SK-N-SH (cell line): Measurements from ENCODE around the gene AK3. TPM values are rescaled to one million over a fixed set of nuclear protein-coding genes. Genes with fewer than 3 reads are reported as not detected.

Source experiments
- CTCF ChIA-PET: fragments of 300-600, 350-600 bp; formaldehyde crosslinking; extraction: SDS; loops from one replicate; lab custom pipeline; 2021; lab: Yijun Ruan, JAX
- POLR2A ChIA-PET: fragments of 350-600 bp; sonication (Branson Sonifier 250); formaldehyde crosslinking; extraction: SDS; loops from one replicate; lab custom pipeline; 2020; ENCODE audit warnings: antibody characterized with exemption, inconsistent platforms; lab: Yijun Ruan, JAX
- DNase-seq: peaks from one replicate; pipeline ENCODE4 v3.0.0; 2012
- H2AFZ ChIP-seq: fragments of 200-600 bp; sonication (generic); 2 replicates; pipeline ENCODE4 v1.8.1; 2016; ENCODE audit warnings: antibody characterized with exemption, mild to moderate bottlenecking, low read depth
- H3F3A ChIP-seq: fragments of 200-600 bp; sonication (generic); replicated peaks from 2 replicates; pipeline ENCODE3; 2016; ENCODE audit warnings: antibody characterized with exemption, mild to moderate bottlenecking; ENCODE audit not compliant: insufficient read depth
- H3K27ac ChIP-seq, 2 experiments: fragments of 200-500 bp in 1 of 2; fragments of 200-600 bp in 1 of 2; sonication (Bioruptor generic) in 1 of 2; sonication (generic), shearing (Covaris generic) in 1 of 2; 2 replicates each; pipeline versions ENCODE4 v1.5.1 to v1.6.1; 2014 to 2016; ENCODE audit warnings: low read depth in 2 of 2, inconsistent platforms in 1 of 2, low read length in 1 of 2, mild to moderate bottlenecking in 1 of 2, mixed read lengths in 1 of 2
- H3K27me3 ChIP-seq: fragments of 200-600 bp; sonication (generic), shearing (Covaris generic); 2 replicates; pipeline ENCODE4 v1.6.1; 2016; ENCODE audit warnings: mixed run types; ENCODE audit not compliant: insufficient read depth
- H3K36me3 ChIP-seq, 2 experiments: fragments of 200-500 bp in 1 of 2; fragments of 200-600 bp in 1 of 2; sonication (Bioruptor generic) in 1 of 2; sonication (generic) in 1 of 2; replicated peaks in 1 of 2; 2 replicates each; pipeline versions ENCODE3 to v1.5.1; 2014 to 2016; ENCODE audit warnings: low read length in 1 of 2, mild to moderate bottlenecking in 1 of 2; ENCODE audit not compliant: insufficient read depth in 2 of 2, control insufficient read depth in 1 of 2
- H3K4me1 ChIP-seq, 2 experiments: fragments of 200-500 bp in 1 of 2; fragments of 200-600 bp in 1 of 2; sonication (Bioruptor generic) in 1 of 2; sonication (generic), shearing (Covaris generic) in 1 of 2; 2 replicates each; pipeline versions ENCODE4 v1.5.1 to v1.6.1; 2014 to 2016; ENCODE audit warnings: low read depth in 1 of 2, low read length in 1 of 2, mixed run types in 1 of 2; ENCODE audit not compliant: insufficient read depth in 2 of 2, control insufficient read depth in 1 of 2
- H3K4me2 ChIP-seq: fragments of 200-600 bp; sonication (generic), shearing (Covaris generic); 2 replicates; pipeline ENCODE4 v1.6.1; 2017; ENCODE audit warnings: mixed run types
- H3K4me3 ChIP-seq, 2 experiments: fragments of 200-500 bp in 1 of 2; fragments of 200-600 bp in 1 of 2; sonication (Bioruptor generic) in 1 of 2; sonication (generic), shearing (Covaris generic) in 1 of 2; 2 replicates each; pipeline versions ENCODE4 v1.5.1 to v1.8.1; 2014 to 2016; ENCODE audit warnings: low read depth in 2 of 2, inconsistent platforms in 1 of 2, low read length in 1 of 2, mild to moderate bottlenecking in 1 of 2, mixed read lengths in 1 of 2, moderate library complexity in 1 of 2
- H3K79me2 ChIP-seq: fragments of 200-600 bp; sonication (generic); 2 replicates; pipeline ENCODE4 v1.8.1; 2017; ENCODE audit warnings: mild to moderate bottlenecking; ENCODE audit not compliant: insufficient read depth
- H3K9ac ChIP-seq: fragments of 200-600 bp; sonication (generic); 2 replicates; pipeline ENCODE4 v1.6.1; 2017; ENCODE audit warnings: mixed run types
- H3K9me2 ChIP-seq: fragments of 200-600 bp; sonication (generic); 2 replicates; pipeline ENCODE4 v1.6.1; 2017; ENCODE audit warnings: mixed run types
- H3K9me3 ChIP-seq: fragments of 200-600 bp; sonication (generic); 2 replicates; pipeline ENCODE4 v1.6.1; 2017; ENCODE audit warnings: mixed run types, mild to moderate bottlenecking, moderate library complexity
- H4K20me1 ChIP-seq: fragments of 200-600 bp; sonication (generic); 2 replicates; pipeline ENCODE4 v1.6.1; 2017; ENCODE audit warnings: mild to moderate bottlenecking, mixed run types; ENCODE audit not compliant: insufficient read depth
- EP300 ChIP-seq, 2 experiments: IDR thresholded peaks; 2 replicates each; pipeline versions ENCODE4 v1.4.0 to v1.6.1; 2012; ENCODE audit warnings: borderline replicate concordance in 1 of 2, low read depth in 1 of 2, low read length in 1 of 2
- FOXM1 ChIP-seq: IDR thresholded peaks from 2 replicates; pipeline ENCODE4 v1.4.0; 2012; ENCODE audit warnings: low read depth, mild to moderate bottlenecking
- GABPA ChIP-seq: IDR thresholded peaks from 2 replicates; pipeline ENCODE4 v1.4.0; 2012; ENCODE audit warnings: low read depth, mild to moderate bottlenecking
- MEF2A ChIP-seq: IDR thresholded peaks from 2 replicates; pipeline ENCODE4 v1.4.0; 2012; ENCODE audit warnings: low read depth, borderline replicate concordance
- MXI1 ChIP-seq: IDR thresholded peaks from 2 replicates; pipeline ENCODE4 v1.6.1; 2012; ENCODE audit warnings: mild to moderate bottlenecking, low read depth, low read length, improper control_type of control experiment
- NFIC ChIP-seq: IDR thresholded peaks from 2 replicates; pipeline ENCODE4 v1.4.0; 2012; ENCODE audit warnings: borderline replicate concordance
- NRF1 ChIP-seq: IDR thresholded peaks from 2 replicates; pipeline ENCODE4 v1.6.1; 2012; ENCODE audit warnings: low read depth, mild to moderate bottlenecking, low read length
- RAD21 ChIP-seq: IDR thresholded peaks from 2 replicates; pipeline ENCODE4 v1.6.1; 2012; ENCODE audit warnings: mild to moderate bottlenecking, low read length
- RCOR1 ChIP-seq: fragments of 150-350 bp; IDR thresholded peaks from 2 replicates; pipeline ENCODE4 v1.6.1; 2017; ENCODE audit warnings: antibody characterized with exemption, low read length
- RFX5 ChIP-seq: IDR thresholded peaks from 2 replicates; pipeline ENCODE4 v1.6.1; 2012; ENCODE audit warnings: mild to moderate bottlenecking, improper control_type of control experiment, low read length
- SIN3A ChIP-seq: IDR thresholded peaks from 2 replicates; pipeline ENCODE4 v1.6.1; 2012; ENCODE audit warnings: low read depth, mild to moderate bottlenecking, low read length, moderate library complexity, borderline replicate concordance
- SMC3 ChIP-seq: IDR thresholded peaks from 2 replicates; pipeline ENCODE4 v1.6.1; 2012; ENCODE audit warnings: low read depth, low read length, improper control_type of control experiment
- TCF12 ChIP-seq: IDR thresholded peaks from 2 replicates; pipeline ENCODE4 v1.4.0; 2012
- YY1 ChIP-seq: IDR thresholded peaks from 2 replicates; pipeline ENCODE4 v1.4.0; 2012; ENCODE audit warnings: low read depth, mild to moderate bottlenecking
- WGBS: methylation state at CpG from one replicate; pipeline ENCODE4 v1.1.6; 2017; ENCODE audit warnings: low lambda C conversion rate; 5-methylcytosine and 5-hydroxymethylcytosine counted together
- polyA plus RNA-seq, 3 experiments: library from polyadenylated mRNA; depleted of rRNA; stranded (reverse); fragments of >200 nt; gene quantifications; 2 replicates each; pipeline ENCODE4 v1.2.3, GENCODE V29; 2012
- TF ChIP-seq, protein P1 (sequence below): fragments of 150-350 bp; IDR thresholded peaks from 2 replicates; pipeline ENCODE4 v1.6.1; 2017; ENCODE audit warnings: antibody characterized with exemption, low read length, low read depth, borderline replicate concordance
- TF ChIP-seq, protein P2 (sequence below): IDR thresholded peaks from 2 replicates; pipeline ENCODE4 v1.6.1; 2012; ENCODE audit warnings: mild to moderate bottlenecking, low read depth, low read length, moderate library complexity
- TF ChIP-seq, protein P3 (sequence below): IDR thresholded peaks from 2 replicates; pipeline ENCODE4 v1.4.0; 2012; ENCODE audit warnings: low read depth, borderline replicate concordance

Gene AK3
- polyA plus RNA-seq, 1 of the 3 experiments (the other 2 are of a cell fraction): 20.6 TPM

DNA sequence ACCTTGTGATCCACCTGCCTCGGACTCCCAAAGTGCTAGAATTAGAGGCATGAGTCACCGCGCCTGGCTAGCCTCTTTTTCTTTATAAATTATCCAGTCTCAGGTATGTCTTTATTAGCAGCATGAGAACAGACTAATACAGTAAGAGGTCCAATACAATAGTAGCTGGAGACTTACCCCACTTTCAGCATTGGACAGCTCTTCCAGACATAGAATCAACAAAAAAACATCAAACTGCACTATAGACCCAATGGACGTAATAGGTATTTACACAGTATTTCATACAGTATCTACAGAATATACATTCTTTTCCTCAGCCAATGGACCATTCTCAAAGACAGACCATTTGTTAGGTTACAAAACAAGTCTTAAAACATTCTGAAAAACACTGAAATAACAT is 45.6 kb upstream of the AK3 start:
- H3K4me1 ChIP-seq: no peaks in the 10 kb centered on the region; a peak in 1 of 4 replicates
- H4K20me1 ChIP-seq: no peaks in the 10 kb centered on the region
- H3F3A ChIP-seq: no peaks in the 10 kb centered on the region
- H3K27ac ChIP-seq: no peak overlapping the region
- H3K27me3 ChIP-seq: no peaks in the 10 kb centered on the region
- H2AFZ ChIP-seq: no peak overlapping the region
- H3K79me2 ChIP-seq: no peaks in the 10 kb centered on the region
- CTCF ChIA-PET: interaction anchor here (1.0 to 1.4 kb wide), 3 partner anchors 24 to 197 kb away, joined by 3 to 7 read pairs (median 3); no protein-coding TSS in a partner anchor
- H3K9me2 ChIP-seq: no peaks in the 10 kb centered on the region
- no peak overlapping the region for H3K4me2 ChIP-seq
- POLR2A ChIA-PET: no interaction called here
- TF ChIP-seq, protein P1, sequence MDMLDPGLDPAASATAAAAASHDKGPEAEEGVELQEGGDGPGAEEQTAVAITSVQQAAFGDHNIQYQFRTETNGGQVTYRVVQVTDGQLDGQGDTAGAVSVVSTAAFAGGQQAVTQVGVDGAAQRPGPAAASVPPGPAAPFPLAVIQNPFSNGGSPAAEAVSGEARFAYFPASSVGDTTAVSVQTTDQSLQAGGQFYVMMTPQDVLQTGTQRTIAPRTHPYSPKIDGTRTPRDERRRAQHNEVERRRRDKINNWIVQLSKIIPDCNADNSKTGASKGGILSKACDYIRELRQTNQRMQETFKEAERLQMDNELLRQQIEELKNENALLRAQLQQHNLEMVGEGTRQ: no peak
- TF ChIP-seq, protein P2, sequence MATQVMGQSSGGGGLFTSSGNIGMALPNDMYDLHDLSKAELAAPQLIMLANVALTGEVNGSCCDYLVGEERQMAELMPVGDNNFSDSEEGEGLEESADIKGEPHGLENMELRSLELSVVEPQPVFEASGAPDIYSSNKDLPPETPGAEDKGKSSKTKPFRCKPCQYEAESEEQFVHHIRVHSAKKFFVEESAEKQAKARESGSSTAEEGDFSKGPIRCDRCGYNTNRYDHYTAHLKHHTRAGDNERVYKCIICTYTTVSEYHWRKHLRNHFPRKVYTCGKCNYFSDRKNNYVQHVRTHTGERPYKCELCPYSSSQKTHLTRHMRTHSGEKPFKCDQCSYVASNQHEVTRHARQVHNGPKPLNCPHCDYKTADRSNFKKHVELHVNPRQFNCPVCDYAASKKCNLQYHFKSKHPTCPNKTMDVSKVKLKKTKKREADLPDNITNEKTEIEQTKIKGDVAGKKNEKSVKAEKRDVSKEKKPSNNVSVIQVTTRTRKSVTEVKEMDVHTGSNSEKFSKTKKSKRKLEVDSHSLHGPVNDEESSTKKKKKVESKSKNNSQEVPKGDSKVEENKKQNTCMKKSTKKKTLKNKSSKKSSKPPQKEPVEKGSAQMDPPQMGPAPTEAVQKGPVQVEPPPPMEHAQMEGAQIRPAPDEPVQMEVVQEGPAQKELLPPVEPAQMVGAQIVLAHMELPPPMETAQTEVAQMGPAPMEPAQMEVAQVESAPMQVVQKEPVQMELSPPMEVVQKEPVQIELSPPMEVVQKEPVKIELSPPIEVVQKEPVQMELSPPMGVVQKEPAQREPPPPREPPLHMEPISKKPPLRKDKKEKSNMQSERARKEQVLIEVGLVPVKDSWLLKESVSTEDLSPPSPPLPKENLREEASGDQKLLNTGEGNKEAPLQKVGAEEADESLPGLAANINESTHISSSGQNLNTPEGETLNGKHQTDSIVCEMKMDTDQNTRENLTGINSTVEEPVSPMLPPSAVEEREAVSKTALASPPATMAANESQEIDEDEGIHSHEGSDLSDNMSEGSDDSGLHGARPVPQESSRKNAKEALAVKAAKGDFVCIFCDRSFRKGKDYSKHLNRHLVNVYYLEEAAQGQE: 0 out of 2 replicates have a peak, but pooled peaks have one; percentile 48
- H3K36me3 ChIP-seq: no peaks in the 10 kb centered on the region
- WGBS: 95% methylated on average over 4 of the region's 4 CpGs
- H3K4me3 ChIP-seq: no peak overlapping the region
- DNase-seq: no peak
- H3K9me3 ChIP-seq: no peaks in the 10 kb centered on the region
- H3K9ac ChIP-seq: no peak overlapping the region

DNA sequence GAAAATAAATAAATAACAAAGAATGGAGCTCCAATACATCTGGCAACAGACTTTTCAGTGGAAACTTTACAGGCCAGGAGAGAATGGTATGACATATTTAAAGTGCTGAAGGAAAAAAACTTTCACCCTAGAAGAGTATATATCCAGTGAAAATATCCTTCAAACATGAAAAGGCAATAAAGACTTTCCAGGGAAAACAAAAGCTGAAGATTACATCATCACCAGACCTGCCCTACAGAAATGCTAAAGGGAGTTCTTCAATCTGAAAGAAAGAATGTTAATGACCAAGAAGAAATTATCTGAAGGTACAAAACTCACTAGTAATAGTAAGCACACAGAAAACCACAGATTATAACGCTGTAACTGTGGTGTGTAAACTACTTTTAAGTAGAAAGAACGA is 43.4 kb upstream of the AK3 start:
- Histone ChIP-seq H3K4me1 (no peaks in the 10 kb centered on the region; a peak in 1 of 4 replicates), H2AFZ (no peak overlapping the region), H4K20me1 (no peaks in the 10 kb centered on the region), H3K9me2 (no peaks in the 10 kb centered on the region), H3K36me3 (no peaks in the 10 kb centered on the region), H3K4me3 (no peak overlapping the region), H3F3A (no peaks in the 10 kb centered on the region), H3K9me3 (no peaks in the 10 kb centered on the region), H3K27me3 (no peaks in the 10 kb centered on the region), H3K4me2 (no peak overlapping the region), H3K9ac (no peak overlapping the region), H3K79me2 (no peaks in the 10 kb centered on the region), H3K27ac (no peak overlapping the region)
- no peak for DNase-seq
- ChIA-PET CTCF (interaction anchor here (1.3 kb wide), 1 partner anchor 26 kb away, joined by 5 read pairs; no protein-coding TSS in a partner anchor), POLR2A (no interaction called here)
- WGBS: 55% methylated on average over 2 of the region's 2 CpGs
- no peak for TF ChIP-seq NFIC
- no peak for TF ChIP-seq EP300 (IDR thresholded peaks at IDR 0.05; ENCODE audit: borderline replicate concordance in 1 of 2, low read depth in 1 of 2, low read length in 1 of 2)
- TF ChIP-seq, protein P2: no peak
- no peak for TF ChIP-seq FOXM1
- no peak for TF ChIP-seq NRF1
- TF ChIP-seq SIN3A: no peak
- no peak for TF ChIP-seq TCF12
- TF ChIP-seq GABPA: no peak
- TF ChIP-seq YY1: no peak
- TF ChIP-seq MXI1: no peak
- TF ChIP-seq MEF2A: no peak
- TF ChIP-seq, protein P3, sequence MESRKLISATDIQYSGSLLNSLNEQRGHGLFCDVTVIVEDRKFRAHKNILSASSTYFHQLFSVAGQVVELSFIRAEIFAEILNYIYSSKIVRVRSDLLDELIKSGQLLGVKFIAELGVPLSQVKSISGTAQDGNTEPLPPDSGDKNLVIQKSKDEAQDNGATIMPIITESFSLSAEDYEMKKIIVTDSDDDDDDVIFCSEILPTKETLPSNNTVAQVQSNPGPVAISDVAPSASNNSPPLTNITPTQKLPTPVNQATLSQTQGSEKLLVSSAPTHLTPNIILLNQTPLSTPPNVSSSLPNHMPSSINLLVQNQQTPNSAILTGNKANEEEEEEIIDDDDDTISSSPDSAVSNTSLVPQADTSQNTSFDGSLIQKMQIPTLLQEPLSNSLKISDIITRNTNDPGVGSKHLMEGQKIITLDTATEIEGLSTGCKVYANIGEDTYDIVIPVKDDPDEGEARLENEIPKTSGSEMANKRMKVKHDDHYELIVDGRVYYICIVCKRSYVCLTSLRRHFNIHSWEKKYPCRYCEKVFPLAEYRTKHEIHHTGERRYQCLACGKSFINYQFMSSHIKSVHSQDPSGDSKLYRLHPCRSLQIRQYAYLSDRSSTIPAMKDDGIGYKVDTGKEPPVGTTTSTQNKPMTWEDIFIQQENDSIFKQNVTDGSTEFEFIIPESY: no peak
- no peak for TF ChIP-seq SMC3
- no peak for TF ChIP-seq RFX5
- TF ChIP-seq RCOR1: no peak
- TF ChIP-seq RAD21: no peak
